GM18499 (cell line): ENCODE data around the gene SLC9A1.

Experiments
- ATAC-seq: cut with Tn5 transposase; IDR thresholded peaks from one replicate; pipeline ENCODE4 v1.9.1; 2021; ENCODE audit warnings: moderate number of reproducible peaks; ENCODE audit not compliant: insufficient read depth, unreplicated experiment

The SLC9A1 gene

DNA sequence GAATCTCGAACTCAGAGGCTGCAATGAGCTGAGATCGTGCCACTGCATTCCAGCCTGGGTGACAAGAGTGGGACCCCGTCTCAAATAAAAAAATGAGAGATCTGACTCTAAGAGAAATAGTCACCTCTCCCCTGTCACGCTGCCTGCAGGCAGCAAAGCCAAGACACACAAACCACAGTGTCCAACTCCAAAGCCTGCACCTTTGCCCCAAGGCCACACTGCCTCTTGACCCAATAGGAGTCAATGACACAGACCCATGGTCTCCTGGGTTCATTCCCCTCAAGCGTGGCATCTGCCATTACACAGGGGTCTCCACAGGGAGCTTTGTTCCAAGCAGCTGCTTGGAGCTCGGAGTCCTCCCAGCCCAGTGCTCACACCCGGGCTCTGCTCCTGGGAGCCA lies 46.3 kb downstream of the SLC9A1 start:
- ATAC-seq: no peak

DNA sequence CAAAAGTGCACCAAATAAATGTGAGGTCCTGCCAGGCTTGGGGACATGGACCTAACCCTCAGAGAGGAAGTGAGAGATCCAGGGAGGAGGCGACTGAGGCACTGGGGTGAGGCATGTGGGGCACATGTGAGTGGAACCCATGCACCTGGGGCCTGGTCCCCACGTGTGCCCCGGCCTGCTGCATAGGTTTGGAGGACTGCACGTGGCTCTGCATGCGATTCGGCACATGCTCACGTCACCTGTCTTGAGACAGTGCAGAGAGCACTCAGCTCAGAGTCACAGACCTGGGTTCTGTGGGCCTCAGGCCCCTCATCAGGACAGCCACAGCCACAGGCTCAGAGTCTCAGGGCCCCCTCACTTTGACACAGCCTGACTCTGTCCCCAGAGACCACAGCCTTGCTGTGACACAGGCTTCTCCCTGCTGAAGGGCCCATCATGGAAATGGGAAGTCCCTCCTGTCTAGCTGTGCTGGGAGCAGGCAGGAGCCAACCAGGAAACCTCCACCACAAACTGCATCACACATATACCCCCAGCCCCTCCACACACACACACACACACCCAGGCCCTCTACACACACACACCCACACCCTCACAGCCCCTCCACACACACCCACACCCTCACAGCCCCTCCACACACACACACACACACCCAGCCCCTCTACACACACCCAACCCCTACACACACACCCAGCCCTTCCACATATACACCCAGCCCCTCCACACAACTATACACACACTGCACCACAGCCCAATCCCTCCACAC lies 48.2 kb downstream of the SLC9A1 start:
- ATAC-seq: no peak

DNA sequence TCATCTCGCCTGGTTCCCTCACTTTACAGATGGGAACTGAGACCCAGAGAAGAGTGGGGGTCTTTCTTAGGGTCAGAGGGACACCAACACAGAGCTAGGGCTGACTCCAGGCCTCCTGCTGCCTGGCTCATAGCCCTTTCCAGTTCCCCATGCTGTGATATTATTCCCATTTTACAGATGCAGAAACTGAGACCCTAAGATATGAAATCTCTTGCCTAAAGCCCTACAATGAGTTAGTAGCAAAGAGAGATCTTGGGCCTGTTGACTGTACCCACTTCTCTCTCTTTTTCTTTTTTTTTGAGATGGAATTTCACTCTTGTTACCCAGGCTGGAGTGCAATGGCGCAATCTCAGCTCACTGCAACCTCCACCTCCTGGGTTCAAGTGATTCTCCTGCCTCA lies 49.9 kb downstream of the SLC9A1 start:
- ATAC-seq: no peak

DNA sequence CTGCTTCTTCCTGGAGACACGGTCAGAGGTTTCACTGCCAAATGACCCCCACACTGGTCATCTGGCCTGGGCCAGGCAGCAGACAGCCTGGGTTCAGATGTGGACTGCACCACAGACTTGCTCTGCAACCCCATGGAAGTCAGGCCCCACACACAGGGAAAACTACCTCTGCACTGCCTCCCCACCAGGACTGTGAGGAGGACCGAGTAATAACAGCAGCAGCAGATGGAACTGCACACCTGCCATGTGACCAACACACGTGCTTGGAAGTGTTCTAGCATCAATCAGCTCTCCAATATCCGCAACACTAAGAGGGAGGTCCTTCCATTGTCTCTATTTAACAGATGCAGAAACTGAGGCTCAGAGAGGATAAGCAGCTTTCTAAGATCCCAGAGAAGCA lies 51.4 kb downstream of the SLC9A1 start:
- no peak for ATAC-seq

DNA sequence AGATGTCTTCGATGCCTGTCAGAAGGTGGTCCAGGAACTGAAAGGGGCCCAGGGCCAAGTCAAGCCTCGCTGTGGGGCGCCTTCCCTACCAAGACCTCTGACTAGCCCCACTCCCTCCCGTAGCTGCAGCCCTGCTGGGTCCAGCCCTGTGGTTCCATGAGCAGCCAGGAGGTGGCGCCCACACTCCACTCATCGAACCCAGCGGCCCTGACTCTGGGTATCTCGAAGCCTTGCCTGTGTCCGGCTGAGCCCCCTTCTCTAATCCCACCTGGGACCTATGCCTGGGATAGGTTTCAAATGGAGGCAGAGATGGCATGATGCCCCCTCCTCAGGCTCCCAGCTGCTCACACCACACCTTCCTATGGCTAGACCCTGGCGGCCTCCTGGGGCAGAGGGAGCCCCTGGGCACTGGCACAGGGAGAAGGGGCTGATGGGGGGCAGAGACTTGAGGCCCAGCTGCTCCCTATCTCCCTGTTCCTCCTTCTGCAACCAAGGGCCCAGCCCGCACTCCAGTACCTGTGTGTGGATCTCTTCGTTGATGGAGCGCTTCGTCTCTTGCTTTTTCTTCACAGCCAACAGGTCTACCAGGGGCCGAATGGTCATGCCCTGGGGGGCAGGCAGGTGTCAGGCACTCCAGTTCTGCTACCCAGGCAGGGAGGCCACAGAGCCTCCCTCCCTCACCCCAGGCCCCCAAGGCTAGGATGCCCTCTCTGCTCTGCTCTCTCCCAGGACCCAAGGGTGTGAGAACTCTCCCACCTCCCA lies 52.0 kb downstream of the SLC9A1 start:
- ATAC-seq: no peak

DNA sequence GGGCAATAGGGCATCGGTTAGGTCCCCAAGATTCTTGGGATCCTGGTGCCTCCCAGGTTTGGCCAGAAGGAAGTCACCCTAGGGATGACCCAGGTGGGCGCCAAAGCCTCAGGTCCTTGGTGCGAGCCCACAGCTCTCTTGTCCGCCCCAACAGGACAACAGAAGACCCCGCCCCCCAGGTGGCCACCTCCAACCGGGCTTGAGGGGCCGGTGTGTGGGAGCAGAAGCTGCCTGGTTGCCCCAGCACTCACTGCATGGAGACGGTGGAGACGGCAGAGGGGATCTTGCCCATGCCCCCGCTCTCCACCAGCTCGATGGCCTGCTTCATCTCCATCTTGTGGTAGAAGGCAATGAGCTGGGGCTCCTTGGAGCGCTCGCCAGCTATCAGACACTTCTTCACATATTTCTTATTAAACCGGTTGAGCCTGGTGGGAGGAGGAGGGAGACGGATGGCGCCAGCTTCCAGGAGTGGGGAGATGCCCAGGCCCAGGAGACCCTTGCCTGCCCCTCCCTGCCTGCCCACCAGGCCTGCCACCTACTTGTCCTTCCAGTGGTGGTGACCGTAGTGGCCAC lies 52.7 kb downstream of the SLC9A1 start:
- no peak for ATAC-seq

DNA sequence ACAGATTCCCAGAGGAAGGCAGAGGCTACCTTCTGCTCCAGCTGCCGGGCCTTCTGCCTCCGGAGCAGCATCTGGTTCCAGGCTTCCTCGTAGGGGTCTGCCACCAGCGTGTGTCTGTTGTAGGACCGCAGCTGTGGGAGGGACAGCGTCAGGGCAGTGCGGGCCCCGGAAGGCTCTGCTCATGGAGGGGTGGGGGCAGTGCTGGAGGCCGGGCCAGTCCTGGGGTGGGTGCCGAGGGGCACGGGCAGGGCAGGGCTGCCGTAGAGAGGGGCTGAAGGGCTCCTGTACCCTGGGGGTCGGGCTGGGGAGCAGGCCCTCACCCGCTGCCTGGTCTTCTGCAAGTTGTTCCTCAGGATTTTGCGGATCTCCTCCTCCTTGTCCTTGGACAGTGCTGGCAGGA lies 53.2 kb downstream of the SLC9A1 start:
- ATAC-seq: no peak

DNA sequence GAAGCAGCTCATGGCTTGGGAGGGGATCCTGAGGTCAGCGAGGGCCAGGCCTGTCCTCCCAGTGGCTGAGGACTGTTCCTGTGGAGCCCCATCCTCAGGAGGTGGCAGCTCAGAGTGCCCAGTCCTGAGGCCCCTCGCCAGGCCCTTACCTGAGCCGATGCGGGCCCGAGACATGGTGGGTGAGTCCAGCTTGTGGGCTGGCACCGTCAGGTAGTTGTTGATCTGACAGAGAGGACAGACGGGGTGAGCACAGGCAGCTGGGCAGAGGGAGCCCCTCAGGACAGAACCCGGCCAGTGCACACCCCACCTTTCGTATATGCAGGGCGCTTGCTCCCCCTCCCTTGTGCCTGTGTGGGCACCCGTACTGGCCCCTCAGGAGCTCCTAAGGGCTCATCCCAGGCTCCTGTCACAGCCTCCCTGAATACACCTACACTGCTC lies 53.9 kb downstream of the SLC9A1 start:
- no peak for ATAC-seq

DNA sequence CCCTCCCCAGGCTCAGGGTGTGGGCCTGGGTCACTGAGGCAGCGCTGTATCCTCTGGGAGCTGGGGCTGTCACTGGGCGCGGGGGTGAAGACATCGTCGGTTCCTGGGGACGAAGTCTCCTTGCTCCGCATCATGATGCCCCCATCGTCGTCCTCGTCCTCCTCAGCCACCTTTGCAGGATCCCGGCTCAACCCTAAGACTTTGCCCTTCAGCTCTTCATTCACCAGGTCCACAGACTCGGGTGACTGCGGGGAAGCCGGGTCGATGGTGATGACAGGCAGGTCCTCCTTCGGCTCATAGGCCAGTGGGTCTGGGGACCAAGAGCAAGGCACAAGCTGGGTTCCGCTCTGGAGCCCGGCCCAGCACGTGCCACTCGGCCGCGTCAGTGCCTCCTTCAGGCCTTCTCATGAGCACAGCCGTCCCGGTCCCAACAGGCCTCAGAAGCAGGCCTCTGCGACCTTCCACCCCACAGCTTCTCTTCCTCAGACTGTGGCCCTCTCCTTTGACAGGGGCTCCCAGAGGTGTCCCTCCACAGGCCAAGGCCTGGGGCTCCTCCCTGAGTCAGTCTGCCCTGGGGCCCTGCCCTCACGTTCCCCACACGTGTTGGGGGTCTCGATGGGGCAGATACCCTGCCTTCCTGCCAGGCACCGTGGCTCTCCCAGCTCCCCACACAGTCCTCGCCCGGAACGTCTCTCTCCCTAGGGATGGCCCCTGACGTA lies 54.4 kb downstream of the SLC9A1 start:
- no peak for ATAC-seq

DNA sequence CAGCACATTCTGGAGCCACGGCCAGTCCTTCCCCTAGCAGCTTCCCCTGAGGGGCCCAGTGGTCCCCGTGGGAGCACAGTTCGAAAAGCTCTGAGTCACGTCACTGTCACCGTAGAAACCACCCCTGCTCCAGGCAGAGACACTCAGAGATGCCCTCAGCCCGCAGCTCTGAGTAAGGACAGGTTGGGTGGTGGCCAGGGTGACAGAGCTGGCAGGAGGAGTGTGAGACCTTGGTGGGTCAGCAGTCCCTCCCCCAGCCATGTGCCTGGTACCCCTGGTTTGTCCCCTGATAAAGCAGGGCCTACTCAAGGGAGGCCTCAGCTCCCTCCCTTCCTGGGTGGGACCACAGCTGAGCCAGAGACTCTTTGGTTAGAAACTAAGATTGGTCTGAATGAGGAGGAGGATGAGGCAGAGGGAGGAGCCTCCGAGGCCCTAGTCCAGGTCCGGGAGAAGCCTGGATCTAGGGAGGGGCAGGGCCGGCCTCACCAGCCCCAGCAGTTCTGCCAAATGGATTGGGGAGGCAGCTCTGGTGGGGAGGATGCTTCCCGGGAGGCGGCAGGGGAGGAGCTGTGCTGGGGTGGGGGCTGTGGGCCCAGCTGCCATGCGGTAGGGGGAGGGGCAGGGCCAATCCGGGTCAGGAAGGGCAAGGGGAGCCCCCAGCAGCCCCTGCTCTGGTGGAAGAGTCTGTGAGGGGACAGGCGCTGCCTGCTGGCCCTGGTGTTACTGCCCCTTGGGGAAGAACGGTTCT lies 55.2 kb downstream of the SLC9A1 start:
- no peak for ATAC-seq

DNA sequence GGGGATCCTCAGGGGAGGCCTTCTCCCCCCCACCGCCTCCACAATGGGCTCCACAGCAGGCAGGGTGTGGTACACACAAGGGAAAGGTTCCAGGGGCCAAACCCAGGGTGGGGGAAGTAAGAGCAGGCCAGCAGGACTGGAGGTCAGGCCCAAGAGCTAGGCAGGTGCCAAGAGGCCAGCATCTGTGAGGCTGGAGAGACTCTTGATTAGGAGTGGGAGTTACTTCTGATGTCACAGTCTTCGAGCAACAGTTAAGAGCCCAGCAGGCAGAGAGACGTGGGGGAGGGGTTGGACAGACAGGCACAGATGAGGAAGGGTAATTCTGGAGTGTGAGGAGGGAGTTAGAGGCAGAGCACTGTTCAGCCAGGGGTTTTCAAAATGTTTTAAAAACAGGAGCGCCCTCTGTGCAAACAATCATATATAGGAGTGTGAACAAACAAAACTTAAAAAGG lies 55.8 kb downstream of the SLC9A1 start:
- ATAC-seq: no peak

DNA sequence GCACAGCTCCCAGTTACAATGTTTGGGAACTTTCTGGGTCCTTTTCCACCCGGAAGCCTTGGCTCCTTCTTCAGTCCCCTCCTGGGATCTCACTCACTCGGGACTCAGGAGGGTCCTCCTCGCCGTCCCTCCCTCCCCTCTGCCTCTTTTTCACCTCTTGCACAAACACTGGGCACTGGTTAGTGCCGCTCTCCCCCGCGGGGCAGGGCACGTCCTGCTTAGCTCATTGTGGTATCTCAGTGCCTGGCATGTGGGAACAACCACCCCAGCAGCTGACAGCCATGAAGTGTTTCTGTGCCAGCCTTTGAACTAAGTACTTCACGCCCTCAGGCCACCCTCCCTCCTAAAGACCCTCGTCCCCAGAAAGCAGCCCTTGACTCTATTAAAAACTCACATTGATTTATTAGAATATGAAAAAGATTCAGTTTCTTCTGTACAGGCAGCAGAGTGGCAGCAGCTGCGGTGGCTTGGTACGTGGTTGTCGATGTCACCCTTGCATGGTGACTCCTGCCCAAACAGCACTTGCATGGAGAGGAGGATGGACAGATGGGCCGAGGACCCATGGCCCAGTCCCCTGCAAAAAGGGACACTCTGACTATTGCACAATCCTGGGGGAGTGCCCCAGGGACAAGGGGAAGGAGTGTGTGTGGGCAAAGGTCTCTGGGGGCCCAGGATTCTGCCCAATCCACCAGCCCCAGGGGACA lies 56.3 kb downstream of the SLC9A1 start:
- no peak for ATAC-seq

DNA sequence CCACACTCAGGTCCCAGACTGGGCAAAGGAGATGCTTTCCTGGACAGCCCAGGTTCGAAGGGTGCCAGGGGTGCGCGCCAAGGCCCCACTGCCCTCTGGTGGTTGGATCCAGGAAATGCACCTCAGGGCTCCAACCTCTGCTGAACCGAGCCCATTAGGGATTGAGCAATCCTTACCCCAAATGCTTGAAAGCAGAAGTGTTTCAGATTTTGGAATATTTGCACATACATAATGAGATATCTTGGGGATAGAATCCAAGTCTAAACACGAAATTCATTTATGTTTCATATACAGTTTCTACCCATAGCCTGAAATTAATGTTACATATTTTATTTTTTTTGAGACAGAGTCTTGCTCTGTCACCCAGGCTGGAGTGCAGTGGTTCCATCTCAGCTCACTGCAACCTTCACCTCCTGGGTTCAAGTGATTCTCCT lies 57.4 kb downstream of the SLC9A1 start:
- ATAC-seq: no peak

DNA sequence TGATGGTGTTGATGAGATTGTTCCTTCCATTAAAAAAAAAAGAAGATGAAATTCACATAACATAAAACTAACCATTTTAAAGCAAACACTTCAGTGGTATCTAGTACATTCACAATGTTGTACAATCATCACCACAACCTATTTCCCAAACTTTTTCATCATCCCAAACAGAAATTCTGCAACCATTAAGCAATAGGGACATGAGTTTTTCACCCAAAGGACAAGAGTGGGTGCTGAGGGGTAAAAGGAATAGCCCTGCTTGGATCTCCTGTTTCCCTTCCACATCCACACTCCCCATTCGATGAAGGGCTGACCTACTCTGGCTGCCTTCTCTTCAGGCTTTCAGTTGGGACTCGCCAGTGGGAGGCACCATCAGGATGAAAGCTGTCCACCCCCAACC lies 59.3 kb downstream of the SLC9A1 start:
- ATAC-seq: no peak

DNA sequence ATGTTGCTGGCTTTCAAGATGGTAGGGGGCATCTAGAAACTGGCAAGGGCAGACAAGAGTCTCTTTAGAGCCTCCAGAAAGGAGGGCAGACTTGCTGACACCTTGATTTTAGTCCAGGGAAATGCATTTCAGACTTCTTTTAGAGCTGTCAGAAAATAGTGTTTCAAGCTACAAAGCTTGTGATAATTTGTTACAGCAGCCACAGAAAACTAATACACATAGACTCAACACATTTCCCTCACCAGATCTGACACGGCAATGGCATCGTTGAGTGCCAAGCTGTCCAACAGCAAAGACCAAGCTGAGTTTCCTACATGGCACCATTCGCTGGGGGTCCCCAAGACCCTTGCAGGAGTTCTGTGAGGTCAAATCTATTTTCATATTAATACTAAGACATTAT lies 62.0 kb downstream of the SLC9A1 start:
- no peak for ATAC-seq

DNA sequence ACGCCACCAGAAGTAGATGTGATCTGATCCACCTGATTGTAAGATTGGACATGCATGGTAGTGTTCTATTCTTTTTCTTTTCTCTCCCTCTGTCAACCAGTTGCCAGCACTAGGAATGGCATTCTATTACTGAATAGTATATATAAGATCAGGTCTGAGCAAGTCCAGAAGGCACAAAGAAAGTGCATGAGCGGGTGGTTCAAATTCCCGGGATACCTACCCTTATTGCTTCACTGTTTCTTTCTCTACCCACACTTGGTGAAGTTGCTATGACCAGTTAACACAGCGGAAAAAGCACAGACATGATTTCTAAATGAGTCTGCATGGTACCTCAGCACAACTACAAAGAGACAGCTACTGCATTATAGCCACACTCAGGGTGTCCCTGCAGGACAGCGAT lies 64.0 kb downstream of the SLC9A1 start:
- no peak for ATAC-seq

DNA sequence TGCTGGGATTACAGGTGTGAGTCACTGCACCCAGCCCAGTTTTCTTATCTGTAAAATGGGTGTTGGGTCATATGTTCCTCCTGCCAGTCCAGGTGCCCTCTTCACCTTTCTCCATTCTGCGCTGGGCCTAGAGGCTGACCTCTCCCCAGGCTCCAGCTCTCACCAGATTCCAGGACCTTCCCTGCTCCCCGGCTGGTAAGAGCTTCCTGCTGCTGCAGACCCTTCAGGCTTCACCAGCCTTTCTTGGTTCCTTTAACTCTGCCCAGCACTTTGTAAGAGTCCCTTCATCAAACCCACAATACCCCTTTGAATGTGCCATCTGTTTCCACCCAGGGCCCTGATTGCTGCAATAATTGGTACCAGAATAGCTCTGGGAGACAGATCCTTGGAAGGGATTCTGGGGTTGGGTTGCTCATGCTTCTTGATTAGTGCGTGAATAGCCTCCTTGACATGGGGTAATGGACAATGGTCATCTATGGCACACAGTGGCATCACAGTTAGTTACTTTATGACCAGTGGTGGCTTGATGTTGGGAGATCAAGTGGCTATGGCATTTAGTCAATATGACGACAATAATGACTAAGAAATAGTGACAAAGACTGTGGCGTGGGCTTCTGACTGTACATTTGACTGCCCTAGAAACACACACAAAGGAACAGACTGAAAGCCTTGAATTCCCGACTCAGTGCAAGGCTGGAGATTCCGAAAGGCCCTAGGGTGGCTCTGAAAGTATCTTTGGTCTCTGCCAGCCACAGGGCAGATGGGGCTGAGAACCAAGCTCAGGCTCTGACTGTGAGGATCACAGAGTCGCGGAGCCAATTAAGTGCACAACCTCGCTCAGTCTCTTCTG lies 67.3 kb downstream of the SLC9A1 start:
- ATAC-seq: no peak

DNA sequence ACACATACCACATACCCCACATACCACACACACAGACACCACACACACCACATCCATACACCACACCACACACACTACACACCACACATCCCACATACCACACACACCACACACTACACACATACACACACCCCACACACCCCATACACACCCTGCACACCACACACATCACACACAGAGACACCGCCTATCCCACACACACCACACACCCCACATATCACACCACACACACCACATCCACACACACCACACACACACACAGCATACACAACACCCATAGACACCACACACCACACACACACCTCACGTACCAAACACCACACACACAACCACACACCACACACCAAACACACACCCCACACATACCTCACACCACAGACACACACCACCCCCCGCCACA lies 68.3 kb downstream of the SLC9A1 start:
- ATAC-seq: no peak

DNA sequence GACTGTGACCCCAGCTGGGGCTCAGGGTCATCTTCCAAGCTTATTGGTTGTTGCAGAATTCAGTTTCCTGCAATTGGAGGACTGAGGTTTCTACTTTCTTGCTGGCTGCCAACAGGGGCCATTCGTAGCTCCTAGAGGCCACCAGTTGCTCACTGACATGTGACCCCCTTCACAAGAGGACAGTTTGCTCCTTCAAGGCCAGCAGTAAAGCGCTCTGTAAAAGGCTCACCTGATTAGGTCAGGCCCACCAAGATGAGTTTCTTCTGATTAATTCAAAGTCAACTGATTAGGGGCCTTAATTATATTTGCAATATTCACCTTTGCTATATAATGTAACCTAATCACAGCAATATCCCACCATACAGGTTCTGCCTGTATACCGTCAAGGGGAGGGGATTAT lies 68.9 kb downstream of the SLC9A1 start:
- ATAC-seq: no peak
